HepG2 (cell line): Measurements from ENCODE around the gene PPP1R13B. TPM values are rescaled to one million over a fixed set of nuclear protein-coding genes. Genes with fewer than 3 reads are reported as not detected.

Experiments
- AGO1 ChIP-seq: fragments of 200-400 bp; formaldehyde crosslinking; IDR thresholded peaks from 2 replicates; pipeline ENCODE4 v1.6.1; 2017; ENCODE audit warnings: mild to moderate bottlenecking, low read depth, low read length, moderate library complexity; ENCODE audit not compliant: poor library complexity, severe bottlenecking
- ARNTL ChIP-seq: sonication (generic); formaldehyde crosslinking; IDR thresholded peaks from 2 replicates; pipeline ENCODE4 v1.4.0; 2020; ENCODE audit warnings: mild to moderate bottlenecking, missing genetic modification reagents
- ASH2L ChIP-seq: fragments of 300-600, 200-600 bp; sonication (generic); IDR thresholded peaks from 2 replicates; pipeline ENCODE4 v1.7.0; 2017; ENCODE audit warnings: low read depth, mild to moderate bottlenecking, moderate library complexity, mixed read lengths, low read length; ENCODE audit not compliant: insufficient read length
- BRD4 ChIP-seq: sonication (generic); formaldehyde crosslinking; IDR thresholded peaks from 2 replicates; pipeline ENCODE4 v1.4.0; 2020; ENCODE audit warnings: missing genetic modification reagents
- HMG20B ChIP-seq: conservative IDR thresholded peaks from 2 replicates; pipeline ENCODE4 v1.6.1; 2016; ENCODE audit warnings: missing genetic modification reagents, missing compliant biosample characterization
- KDM4B ChIP-seq: sonication (generic); formaldehyde crosslinking; IDR thresholded peaks from 2 replicates; pipeline ENCODE4 v1.4.0; 2020; ENCODE audit warnings: missing genetic modification reagents
- PHF20 ChIP-seq: sonication (generic); formaldehyde crosslinking; IDR thresholded peaks from 2 replicates; pipeline ENCODE4 v1.5.0; 2020; ENCODE audit warnings: mild to moderate bottlenecking, missing genetic modification reagents
- SAP130 ChIP-seq: IDR thresholded peaks from 2 replicates; pipeline ENCODE4 v1.6.1; 2016; ENCODE audit warnings: low read depth
- SMAD1 ChIP-seq: sonication (generic); formaldehyde crosslinking; IDR thresholded peaks from 2 replicates; pipeline ENCODE4 v1.4.0; 2020; ENCODE audit warnings: missing genetic modification reagents, low read depth, mild to moderate bottlenecking, borderline replicate concordance
- SYNCRIP ChIP-seq: fragments of 200-400 bp; formaldehyde crosslinking; IDR thresholded peaks from 2 replicates; pipeline ENCODE4 v1.6.1; 2018; ENCODE audit warnings: mild to moderate bottlenecking, low read depth, low read length; ENCODE audit not compliant: insufficient read depth
- YY1 ChIP-seq: IDR thresholded peaks from 2 replicates; pipeline ENCODE4 v1.6.1; 2011; ENCODE audit warnings: low read length, low read depth, moderate library complexity, mild to moderate bottlenecking; ENCODE audit not compliant: insufficient read depth, insufficient replicate concordance
- ZNF720 ChIP-seq: sonication (generic); formaldehyde crosslinking; IDR thresholded peaks from 2 replicates; pipeline ENCODE4 v1.4.0; 2020; ENCODE audit warnings: missing genetic modification reagents
- polyA plus RNA-seq, 8 experiments: library from polyadenylated mRNA; depleted of rRNA in 3 of 8; stranded (reverse) in 7 of 8; unstranded in 1 of 8; fragments of >200 nt; fragmentation: Illumina TruSeq in 4 of 8; extraction: Trizol in 4 of 8; gene quantifications; 2 replicates each; pipeline versions ENCODE4 v1.2.1 to v1.2.3, GENCODE V29; 2011 to 2016; ENCODE audit warnings: low read depth in 4 of 8, missing spikeins in 1 of 8, mixed read lengths in 1 of 8; ENCODE audit not compliant: insufficient read depth in 1 of 8
- total RNA-seq, 5 experiments: library from RNA; depleted of rRNA; stranded (reverse); fragments of >200 nt; fragmentation: Illumina TruSeq; extraction: Trizol; gene quantifications; 2 replicates each; pipeline ENCODE4 v1.2.3, GENCODE V29; 2016; ENCODE audit warnings: low read depth in 1 of 5
- TF ChIP-seq, protein P1 (sequence below): sonication (generic); formaldehyde crosslinking; IDR thresholded peaks from 2 replicates; pipeline ENCODE4 v1.5.1; 2020; ENCODE audit warnings: mild to moderate bottlenecking, missing genetic modification reagents, moderate library complexity
- TF ChIP-seq, protein P2 (sequence below): IDR thresholded peaks from 2 replicates; pipeline ENCODE4 v1.6.1; 2012; ENCODE audit warnings: low read depth, low read length, improper control_type of control experiment
- TF ChIP-seq, protein P3 (sequence below): sonication (generic); formaldehyde crosslinking; IDR thresholded peaks from 2 replicates; pipeline ENCODE4 v1.8.1; 2023; ENCODE audit warnings: mild to moderate bottlenecking, missing genetic modification reagents, borderline replicate concordance
- TF ChIP-seq, protein P4 (sequence below): sonication (generic); formaldehyde crosslinking; IDR thresholded peaks from 2 replicates; pipeline ENCODE4 v1.4.0; 2020; ENCODE audit warnings: mild to moderate bottlenecking, missing genetic modification reagents
- TF ChIP-seq, protein P5 (sequence below): sonication (generic); formaldehyde crosslinking; IDR thresholded peaks from 2 replicates; pipeline ENCODE4 v1.4.0; 2020; ENCODE audit warnings: missing genetic modification reagents
- TF ChIP-seq, protein P6 (sequence below): sonication (generic); formaldehyde crosslinking; IDR thresholded peaks from 2 replicates; pipeline ENCODE4 v1.8.1; 2023; ENCODE audit warnings: mild to moderate bottlenecking, inconsistent platforms, moderate library complexity, missing genetic modification reagents, borderline replicate concordance

Gene PPP1R13B
- total and polyA plus RNA-seq, 2 of the 13 experiments (the other 11 are each of a cell fraction or from before 2014, with no cell fraction given) = 4.6 to 9.4 TPM

DNA sequence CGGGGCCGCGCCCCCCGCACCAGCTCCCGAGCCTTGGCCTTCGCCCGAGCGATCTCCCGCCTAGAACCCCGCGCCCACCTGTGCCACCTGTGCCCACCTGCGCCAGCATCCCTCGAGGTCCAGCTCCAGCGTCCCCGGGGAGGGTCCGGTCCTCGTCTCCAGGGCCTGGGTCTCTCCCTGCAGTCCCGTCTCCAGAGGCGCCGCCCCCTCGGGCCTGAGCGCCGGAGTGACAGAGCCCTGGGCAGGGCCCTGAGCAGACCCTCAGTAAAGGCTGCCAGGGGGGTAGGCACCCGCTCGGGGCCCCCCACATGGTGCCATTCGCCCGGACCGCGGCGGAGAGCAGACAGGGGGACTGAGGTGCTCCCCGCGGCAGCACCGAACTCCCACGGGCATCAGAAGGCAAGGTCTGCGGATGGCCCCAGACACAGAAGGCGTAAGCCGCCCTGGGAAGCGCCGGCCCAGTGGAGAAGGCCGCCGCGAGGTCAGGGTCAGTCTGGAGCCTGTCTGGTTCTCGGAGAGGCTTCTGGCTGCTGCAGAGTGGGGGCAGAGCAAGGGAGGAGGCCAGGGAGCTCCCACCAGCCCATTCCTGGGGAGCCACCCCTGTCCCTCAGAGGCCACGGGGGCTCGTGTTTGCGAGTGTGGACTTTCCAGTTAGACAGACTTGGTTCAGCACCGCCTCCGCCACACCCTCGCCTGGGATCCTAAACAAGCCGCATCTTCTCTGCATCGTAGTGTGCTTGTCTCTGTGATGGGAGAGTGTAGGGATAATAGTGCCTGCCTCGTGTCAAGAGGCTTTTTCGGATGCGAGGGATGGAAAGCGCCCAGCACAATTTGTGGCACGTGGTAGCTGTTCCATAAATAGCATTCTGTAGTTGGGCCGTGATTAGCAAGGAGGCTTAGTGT, 1.1 kb upstream of the PPP1R13B start (continued):
- TF ChIP-seq, protein P1, sequence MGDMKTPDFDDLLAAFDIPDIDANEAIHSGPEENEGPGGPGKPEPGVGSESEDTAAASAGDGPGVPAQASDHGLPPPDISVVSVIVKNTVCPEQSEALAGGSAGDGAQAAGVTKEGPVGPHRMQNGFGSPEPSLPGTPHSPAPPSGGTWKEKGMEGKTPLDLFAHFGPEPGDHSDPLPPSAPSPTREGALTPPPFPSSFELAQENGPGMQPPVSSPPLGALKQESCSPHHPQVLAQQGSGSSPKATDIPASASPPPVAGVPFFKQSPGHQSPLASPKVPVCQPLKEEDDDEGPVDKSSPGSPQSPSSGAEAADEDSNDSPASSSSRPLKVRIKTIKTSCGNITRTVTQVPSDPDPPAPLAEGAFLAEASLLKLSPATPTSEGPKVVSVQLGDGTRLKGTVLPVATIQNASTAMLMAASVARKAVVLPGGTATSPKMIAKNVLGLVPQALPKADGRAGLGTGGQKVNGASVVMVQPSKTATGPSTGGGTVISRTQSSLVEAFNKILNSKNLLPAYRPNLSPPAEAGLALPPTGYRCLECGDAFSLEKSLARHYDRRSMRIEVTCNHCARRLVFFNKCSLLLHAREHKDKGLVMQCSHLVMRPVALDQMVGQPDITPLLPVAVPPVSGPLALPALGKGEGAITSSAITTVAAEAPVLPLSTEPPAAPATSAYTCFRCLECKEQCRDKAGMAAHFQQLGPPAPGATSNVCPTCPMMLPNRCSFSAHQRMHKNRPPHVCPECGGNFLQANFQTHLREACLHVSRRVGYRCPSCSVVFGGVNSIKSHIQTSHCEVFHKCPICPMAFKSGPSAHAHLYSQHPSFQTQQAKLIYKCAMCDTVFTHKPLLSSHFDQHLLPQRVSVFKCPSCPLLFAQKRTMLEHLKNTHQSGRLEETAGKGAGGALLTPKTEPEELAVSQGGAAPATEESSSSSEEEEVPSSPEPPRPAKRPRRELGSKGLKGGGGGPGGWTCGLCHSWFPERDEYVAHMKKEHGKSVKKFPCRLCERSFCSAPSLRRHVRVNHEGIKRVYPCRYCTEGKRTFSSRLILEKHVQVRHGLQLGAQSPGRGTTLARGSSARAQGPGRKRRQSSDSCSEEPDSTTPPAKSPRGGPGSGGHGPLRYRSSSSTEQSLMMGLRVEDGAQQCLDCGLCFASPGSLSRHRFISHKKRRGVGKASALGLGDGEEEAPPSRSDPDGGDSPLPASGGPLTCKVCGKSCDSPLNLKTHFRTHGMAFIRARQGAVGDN (CRISPR knock-in tag) = peak; percentile 86
- TF ChIP-seq, protein P2, sequence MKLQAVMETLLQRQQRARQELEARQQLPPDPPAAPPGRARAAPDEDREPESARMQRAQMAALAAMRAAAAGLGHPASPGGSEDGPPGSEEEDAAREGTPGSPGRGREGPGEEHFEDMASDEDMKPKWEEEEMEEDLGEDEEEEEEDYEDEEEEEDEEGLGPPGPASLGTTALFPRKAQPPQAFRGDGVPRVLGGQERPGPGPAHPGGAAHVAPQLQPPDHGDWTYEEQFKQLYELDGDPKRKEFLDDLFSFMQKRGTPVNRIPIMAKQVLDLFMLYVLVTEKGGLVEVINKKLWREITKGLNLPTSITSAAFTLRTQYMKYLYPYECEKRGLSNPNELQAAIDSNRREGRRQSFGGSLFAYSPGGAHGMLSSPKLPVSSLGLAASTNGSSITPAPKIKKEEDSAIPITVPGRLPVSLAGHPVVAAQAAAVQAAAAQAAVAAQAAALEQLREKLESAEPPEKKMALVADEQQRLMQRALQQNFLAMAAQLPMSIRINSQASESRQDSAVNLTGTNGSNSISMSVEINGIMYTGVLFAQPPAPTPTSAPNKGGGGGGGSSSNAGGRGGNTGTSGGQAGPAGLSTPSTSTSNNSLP = no peak
- TF ChIP-seq, protein P3, sequence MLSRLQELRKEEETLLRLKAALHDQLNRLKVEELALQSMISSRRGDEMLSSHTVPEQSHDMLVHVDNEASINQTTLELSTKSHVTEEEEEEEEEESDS (CRISPR knock-in tag) = no peak
- TF ChIP-seq HMG20B (CRISPR knock-in tag) (no peak; the same call in 1 of the 2 replicates), KDM4B (CRISPR knock-in tag) (no peak), SMAD1 (CRISPR knock-in tag) (0 out of 2 replicates have a peak, but pooled peaks have one; percentile 32), ASH2L (peak; percentile 71), ZNF720 (CRISPR knock-in tag) (no peak), SYNCRIP (no peak), PHF20 (CRISPR knock-in tag) (no peak), ARNTL (peak; percentile 50; the same call in 1 of the 2 replicates), BRD4 (CRISPR knock-in tag) (no peak), SAP130 (peak; percentile 53; the same call in 1 of the 2 replicates), AGO1 (peak; percentile 38), YY1 (no peak)
- TF ChIP-seq, protein P4, sequence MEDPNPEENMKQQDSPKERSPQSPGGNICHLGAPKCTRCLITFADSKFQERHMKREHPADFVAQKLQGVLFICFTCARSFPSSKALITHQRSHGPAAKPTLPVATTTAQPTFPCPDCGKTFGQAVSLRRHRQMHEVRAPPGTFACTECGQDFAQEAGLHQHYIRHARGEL (CRISPR knock-in tag) = no peak
- TF ChIP-seq, protein P5, sequence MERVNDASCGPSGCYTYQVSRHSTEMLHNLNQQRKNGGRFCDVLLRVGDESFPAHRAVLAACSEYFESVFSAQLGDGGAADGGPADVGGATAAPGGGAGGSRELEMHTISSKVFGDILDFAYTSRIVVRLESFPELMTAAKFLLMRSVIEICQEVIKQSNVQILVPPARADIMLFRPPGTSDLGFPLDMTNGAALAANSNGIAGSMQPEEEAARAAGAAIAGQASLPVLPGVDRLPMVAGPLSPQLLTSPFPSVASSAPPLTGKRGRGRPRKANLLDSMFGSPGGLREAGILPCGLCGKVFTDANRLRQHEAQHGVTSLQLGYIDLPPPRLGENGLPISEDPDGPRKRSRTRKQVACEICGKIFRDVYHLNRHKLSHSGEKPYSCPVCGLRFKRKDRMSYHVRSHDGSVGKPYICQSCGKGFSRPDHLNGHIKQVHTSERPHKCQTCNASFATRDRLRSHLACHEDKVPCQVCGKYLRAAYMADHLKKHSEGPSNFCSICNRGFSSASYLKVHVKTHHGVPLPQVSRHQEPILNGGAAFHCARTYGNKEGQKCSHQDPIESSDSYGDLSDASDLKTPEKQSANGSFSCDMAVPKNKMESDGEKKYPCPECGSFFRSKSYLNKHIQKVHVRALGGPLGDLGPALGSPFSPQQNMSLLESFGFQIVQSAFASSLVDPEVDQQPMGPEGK (CRISPR knock-in tag) = 0 out of 2 replicates have a peak, but pooled peaks have one; percentile 22
- TF ChIP-seq, protein P6, sequence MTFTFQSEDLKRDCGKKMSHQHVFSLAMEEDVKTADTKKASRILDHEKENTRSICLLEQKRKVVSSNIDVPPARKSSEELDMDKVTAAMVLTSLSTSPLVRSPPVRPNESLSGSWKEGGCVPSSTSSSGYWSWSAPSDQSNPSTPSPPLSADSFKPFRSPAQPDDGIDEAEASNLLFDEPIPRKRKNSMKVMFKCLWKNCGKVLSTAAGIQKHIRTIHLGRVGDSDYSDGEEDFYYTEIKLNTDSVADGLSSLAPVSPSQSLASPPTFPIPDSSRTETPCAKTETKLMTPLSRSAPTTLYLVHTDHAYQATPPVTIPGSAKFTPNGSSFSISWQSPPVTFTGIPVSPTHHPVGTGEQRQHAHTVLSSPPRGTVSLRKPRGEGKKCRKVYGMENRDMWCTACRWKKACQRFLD (CRISPR knock-in tag) = peak; percentile 11; the same call in 1 of the 2 replicates
